Tibial nerve (tissue), 4 donors: ENCODE data around the gene LIMK1. TPM values are rescaled to one million over a fixed set of nuclear protein-coding genes. Genes with fewer than 3 reads are reported as not detected.

Experiments
- DNase-seq, 2 donors: peaks; one replicate each; pipeline ENCODE4 v3.0.0-alpha.2; 2019; ENCODE audit warnings: low spot score in 2 of 2
- H3K27ac ChIP-seq, 4 donors: fragments of 200-600 bp; sonication (generic) in 3 of 4; one replicate each; pipeline ENCODE4 v1.5.1; 2017 to 2019; ENCODE audit warnings: mild to moderate bottlenecking in 1 of 4
- H3K27me3 ChIP-seq, 2 donors: fragments of 200-600 bp; sonication (generic) in 1 of 2; one replicate each; pipeline versions ENCODE4 v1.5.1 to v1.6.0; 2017 to 2019
- H3K36me3 ChIP-seq, 3 donors: fragments of 200-600 bp; sonication (generic); one replicate each; pipeline ENCODE4 v1.5.1; 2018 to 2019
- H3K4me1 ChIP-seq, 4 donors: fragments of 200-600 bp; sonication (generic) in 3 of 4; one replicate each; pipeline ENCODE4 v1.5.1; 2017 to 2019
- H3K4me3 ChIP-seq, 4 donors: fragments of 200-600 bp; sonication (generic) in 3 of 4; one replicate each; pipeline ENCODE4 v1.5.1; 2017 to 2019; ENCODE audit warnings: mild to moderate bottlenecking in 1 of 4, moderate library complexity in 1 of 4
- H3K9me3 ChIP-seq, 4 donors: fragments of 200-600 bp; sonication (generic) in 3 of 4; one replicate each; pipeline ENCODE4 v1.5.1; 2017 to 2019
- CTCF ChIP-seq, 5 experiments: fragments of 200-600 bp in 3 of 5; fragments of 450-650 bp in 2 of 5; sonication (generic) in 3 of 5; IDR thresholded peaks; one replicate each; pipeline ENCODE4 v1.5.1; 2016 to 2019; ENCODE audit warnings: antibody characterized with exemption in 5 of 5, mild to moderate bottlenecking in 3 of 5, moderate library complexity in 2 of 5
- EP300 ChIP-seq, 2 donors: sonication (generic); formaldehyde crosslinking; IDR thresholded peaks; one replicate each; pipeline ENCODE4 v1.6.1; 2017; ENCODE audit warnings: antibody characterized with exemption in 2 of 2, mild to moderate bottlenecking in 1 of 2
- POLR2A ChIP-seq, 2 donors: fragments of 450-650 bp; IDR thresholded peaks; one replicate each; pipeline ENCODE4 v1.6.1; 2017; ENCODE audit warnings: antibody characterized with exemption in 2 of 2, mild to moderate bottlenecking in 2 of 2, moderate library complexity in 2 of 2
- WGBS, 2 donors: methylation state at CpG; one replicate each; pipeline ENCODE4 v1.1.5; 2018; 5-methylcytosine and 5-hydroxymethylcytosine counted together
- total RNA-seq, 4 donors: library from RNA; depleted of rRNA; stranded (reverse); fragments of >200 nt; gene quantifications; one replicate each; pipeline ENCODE4 v1.1.0, GENCODE V29; 2016

LIMK1 gene
- total RNA-seq, 4 donors from 2014 or later: 14.4 to 30.3 (median 17.0) TPM

GRCh38 chr7:74092321-74092963, 8.8 kb downstream of the LIMK1 start:
- WGBS, 2 donors: 31 to 36% methylated on average over 5 to 12 of the region's 13 CpGs
- no peaks in the 10 kb centered on the region for H3K27me3 ChIP-seq
- H3K4me1 ChIP-seq: peaks cover 0 to 37% (median 26%) of the 10 kb centered on the region in 4 donors
- H3K9me3 ChIP-seq: no peaks in the 10 kb centered on the region
- no peak for DNase-seq
- peak overlapping the region; percentile 51 to 90 (median 74) for H3K27ac ChIP-seq
- TF ChIP-seq EP300 (IDR thresholded peaks at IDR 0.05) (no peak), CTCF (IDR thresholded peaks at IDR 0.05) (no peak), POLR2A (IDR thresholded peaks at IDR 0.05) (no peak)
- H3K36me3 ChIP-seq: peaks cover 0 to 40% (median 0%) of the 10 kb centered on the region in 3 donors
- H3K4me3 ChIP-seq: peak overlapping the region; percentile 6 to 56 (median 28)

- 21 to 30% methylated on average over 8 to 12 of the region's 12 CpGs for whole genome bisulfite sequencing, 2 donors
- Histone ChIP-seq H3K36me3 (peaks cover 0 to 40% (median 0%) of the 10 kb centered on the region in 3 donors), H3K4me1 (peaks cover 0 to 37% (median 26%) of the 10 kb centered on the region in 4 donors), H3K27ac (peak overlapping the region; percentile 51 to 90 (median 74)), H3K27me3 (no peaks in the 10 kb centered on the region), H3K9me3 (no peaks in the 10 kb centered on the region), H3K4me3 (peak overlapping the region; percentile 6 to 56 (median 28))
- no peak for TF ChIP-seq CTCF (IDR thresholded peaks at IDR 0.05)
- TF ChIP-seq POLR2A (IDR thresholded peaks at IDR 0.05): peak in 1 of 2 donors; percentile 20
- no peak for TF ChIP-seq EP300 (IDR thresholded peaks at IDR 0.05)
- DNase-seq: peak in 1 of 2 donors; percentile 45
Measured at GRCh38 chr7:74092964-74093471, 9.4 kb downstream of the LIMK1 start.

GRCh38 chr7:74093671-74094223, 10.1 kb downstream of the LIMK1 start:
- 19 to 35% methylated on average over 12 to 14 of the region's 15 CpGs for WGBS, 2 donors
- Histone ChIP-seq H3K27me3 (no peaks in the 10 kb centered on the region), H3K4me3 (peak overlapping the region; percentile 13 to 56 (median 34)), H3K9me3 (no peaks in the 10 kb centered on the region), H3K36me3 (peaks cover 0 to 41% (median 0%) of the 10 kb centered on the region in 3 donors), H3K4me1 (peaks cover 0 to 37% (median 26%) of the 10 kb centered on the region in 4 donors), H3K27ac (peak overlapping the region; percentile 51 to 90 (median 74))
- TF ChIP-seq CTCF (IDR thresholded peaks at IDR 0.05) (no peak), EP300 (IDR thresholded peaks at IDR 0.05) (no peak)
- no peak for DNase-seq

- H3K27ac ChIP-seq: peak overlapping the region; percentile 6 to 90 (median 74)
- WGBS, 2 donors: 7 to 13% methylated on average over 27 of the region's 32 CpGs
- peak; percentile 65 to 73 for DNase-seq
- H3K9me3 ChIP-seq: no peaks in the 10 kb centered on the region
- TF ChIP-seq CTCF (IDR thresholded peaks at IDR 0.05) (peak in 1 of 5 experiments; percentile 16), EP300 (IDR thresholded peaks at IDR 0.05) (peak in 1 of 2 donors; percentile 43), POLR2A (IDR thresholded peaks at IDR 0.05) (no peak)
- H3K27me3 ChIP-seq: no peaks in the 10 kb centered on the region
- H3K4me1 ChIP-seq: peaks cover 0 to 37% (median 26%) of the 10 kb centered on the region in 4 donors
- H3K4me3 ChIP-seq: peak overlapping the region; percentile 23 to 56 (median 46)
- H3K36me3 ChIP-seq: peaks cover 0 to 41% (median 0%) of the 10 kb centered on the region in 3 donors
Measured at GRCh38 chr7:74094224-74095101, 10.9 kb downstream of the LIMK1 start.
